UCSD-AML1 (cell line): ENCODE results near the gene ALG13.
"Not testable (repeated sequence)": the region's sequence is repeated elsewhere in the genome, so short reads cannot be mapped to it uniquely, and the experiment has no call there.

Source experiments
- DNase-seq: peaks from one replicate; lab custom pipeline; 2025; ENCODE audit not compliant: unreplicated experiment; lab: John Stamatoyannopoulos, UW

ALG13 gene

DNA sequence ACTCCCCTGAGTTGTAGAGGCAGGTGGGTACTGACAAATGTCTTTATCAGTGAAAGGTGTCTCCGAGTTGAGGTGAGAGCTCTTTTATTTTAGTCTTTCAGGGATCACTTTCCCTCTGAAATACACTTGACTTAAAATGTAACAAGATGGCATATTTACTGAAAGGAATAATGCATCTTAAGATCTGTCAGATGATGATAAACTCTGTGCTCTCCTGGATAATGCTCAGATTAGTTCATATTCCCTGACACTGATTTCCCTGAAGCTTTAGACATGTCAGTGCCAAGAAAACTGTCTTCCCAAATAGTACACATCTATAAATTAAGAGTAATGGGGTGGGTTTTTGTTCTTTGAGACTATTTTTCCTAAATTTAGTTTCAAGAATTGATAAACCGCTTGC, 75.5 kb downstream of the ALG13 start:
- no peak for DNase-seq

DNA sequence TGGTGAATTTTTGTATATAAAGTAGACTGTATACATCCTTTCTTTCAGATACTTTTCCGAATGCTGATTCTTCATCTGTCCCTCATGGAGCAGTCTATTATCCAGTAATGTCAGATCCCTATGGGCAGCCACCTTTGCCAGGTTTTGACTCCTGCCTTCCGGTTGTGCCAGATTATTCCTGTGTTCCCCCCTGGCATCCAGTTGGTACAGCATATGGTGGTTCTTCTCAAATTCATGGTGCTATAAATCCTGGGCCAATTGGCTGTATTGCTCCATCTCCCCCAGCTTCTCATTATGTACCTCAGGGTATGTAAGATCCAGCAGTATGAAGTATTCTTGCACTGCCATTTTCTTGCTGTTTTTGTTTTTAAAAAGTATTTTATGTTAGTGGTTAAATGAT, 78.7 kb downstream of the ALG13 start:
- no peak for DNase-seq

DNA sequence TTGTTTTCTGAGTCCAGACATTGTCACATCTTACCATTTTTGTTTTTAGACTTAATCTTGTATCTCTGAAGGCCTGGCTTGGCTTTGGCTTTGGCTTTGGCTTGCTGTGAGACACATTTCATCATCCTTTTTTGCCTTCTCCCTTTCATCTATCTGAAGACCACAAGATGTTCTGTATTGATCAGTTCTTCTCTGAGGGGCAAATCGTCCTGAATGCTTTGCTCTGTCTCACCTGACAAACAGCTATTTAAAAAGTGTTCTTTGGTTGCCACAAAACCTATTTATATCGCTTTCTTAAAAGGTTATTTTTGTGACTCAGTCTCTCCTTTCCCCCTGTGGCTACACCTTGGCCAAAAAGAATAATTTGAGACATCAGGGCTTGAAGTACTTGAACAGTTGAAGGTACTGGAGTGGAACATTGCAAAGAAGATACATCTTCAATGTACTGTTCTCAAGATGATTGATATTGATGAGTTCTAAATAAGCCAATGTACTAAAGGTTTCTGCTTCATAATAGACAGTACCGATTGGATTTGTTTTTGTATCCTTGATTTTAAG, 80.7 kb downstream of the ALG13 start:
- DNase-seq = no peak

DNA sequence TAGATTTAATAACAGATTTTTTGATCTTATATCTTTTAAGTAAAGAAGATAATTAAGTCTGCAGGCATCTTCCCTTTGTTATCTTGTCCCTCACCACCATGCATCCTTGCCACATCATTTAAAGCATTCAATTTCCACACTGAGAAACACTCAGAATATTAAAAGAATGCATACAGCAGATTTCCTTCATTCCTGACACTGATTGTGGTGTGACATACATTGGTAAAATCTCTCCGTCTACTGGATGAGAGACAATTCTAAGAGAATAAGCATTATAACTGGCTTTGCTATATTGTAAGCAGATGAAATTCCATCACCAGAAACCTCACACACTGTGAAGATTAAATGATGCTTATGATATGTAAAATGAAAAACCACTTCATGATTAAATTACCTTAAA, 97.6 kb downstream of the ALG13 start:
- DNase-seq = no peak

DNA sequence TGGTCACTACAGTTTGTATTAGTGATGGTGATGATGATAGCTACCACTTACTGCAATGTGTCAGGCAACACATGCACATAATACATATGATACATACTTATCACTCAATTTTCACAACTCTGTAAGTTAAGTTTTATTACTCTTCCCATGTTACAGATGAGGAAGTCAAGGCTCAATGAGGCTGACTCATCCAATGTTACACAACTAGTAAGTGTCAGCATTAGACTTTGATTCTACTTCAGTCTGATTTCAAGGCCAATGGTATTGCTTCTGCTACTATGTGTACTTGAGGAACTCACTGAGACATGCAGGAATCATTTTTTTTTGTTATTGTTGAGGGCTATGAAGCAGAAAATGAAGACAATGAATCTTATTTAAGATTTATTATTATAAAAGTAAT, 98.6 kb downstream of the ALG13 start:
- no peak for DNase-seq

DNA sequence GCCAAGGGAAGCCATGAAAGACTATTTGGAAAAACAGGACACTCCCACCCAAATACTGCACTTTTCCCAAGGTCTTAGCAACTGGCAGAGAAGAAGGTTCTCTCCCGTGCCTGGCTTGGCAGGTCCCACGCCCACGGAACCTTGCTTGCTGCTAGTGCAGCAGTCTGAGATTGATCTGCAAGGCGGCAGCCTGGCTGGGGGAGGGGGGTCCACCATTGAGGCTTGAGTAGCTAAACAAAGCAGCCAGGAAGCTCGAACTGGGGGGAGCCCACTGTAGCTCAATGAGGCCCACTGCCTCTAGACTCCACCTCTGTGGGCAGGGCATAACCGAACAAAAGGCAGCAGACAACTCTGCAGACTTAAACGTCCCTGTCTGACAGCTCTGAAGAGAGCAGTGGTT, 103.7 kb downstream of the ALG13 start:
- no peak for DNase-seq

DNA sequence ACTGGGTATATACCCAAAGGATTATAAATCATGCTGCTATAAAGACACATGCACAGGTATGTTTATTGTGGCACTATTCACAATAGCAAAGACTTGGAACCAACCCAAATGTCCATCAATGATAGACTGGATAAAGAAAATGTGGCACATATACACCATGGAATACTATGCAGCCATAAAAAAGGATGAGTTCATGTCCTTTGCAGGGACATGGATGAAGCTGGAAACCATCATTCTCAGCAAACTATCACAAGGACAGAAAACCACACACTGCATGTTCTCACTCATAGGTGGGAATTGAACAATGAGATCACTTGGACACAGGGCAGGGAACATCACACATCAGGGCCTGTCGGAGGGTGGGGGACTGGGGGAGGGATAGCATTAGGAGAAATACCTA, 109.1 kb downstream of the ALG13 start:
- DNase-seq = not testable (repeated sequence)
